ENCODE measurements around the gene RPL7L1. TPM values are rescaled to one million over a fixed set of nuclear protein-coding genes. Genes with fewer than 3 reads are reported as not detected.
"Not testable (repeated sequence)": the region's sequence is repeated elsewhere in the genome, so short reads cannot be mapped to it uniquely, and the experiment has no call there.

Gene RPL7L1
- total and polyA plus RNA-seq, 4 donors = 41.9 to 59.0 (median 56.2) TPM

GRCh38 chr6:42880871-42881270, 1.5 kb downstream of the RPL7L1 start:
- H3K27ac ChIP-seq (ENCODE audit: low read depth in 1 of 2, low read length in 2 of 2); ATAC-seq (ENCODE audit: low FRiP score): not testable (repeated sequence)

GRCh38 chr6:42885702-42886101, 6.3 kb downstream of the RPL7L1 start:
- 67 to 78% methylated on average over 4 of the region's 4 CpGs for WGBS, 2 donors
- H3K27me3 ChIP-seq (ENCODE audit: control insufficient read depth in 1 of 2, insufficient read depth in 2 of 2, low read length in 1 of 2) = no peaks in the 10 kb centered on the region
- ATAC-seq (ENCODE audit: low FRiP score) (no peak), DNase-seq (no peak)
- intact Hi-C loops (cut with DNase I) = no loop called here
- no peak overlapping the region for H3K27ac ChIP-seq (ENCODE audit: low read depth in 1 of 2, low read length in 2 of 2)
- no peaks in the 10 kb centered on the region for H3K4me1 ChIP-seq (ENCODE audit: control insufficient read depth in 1 of 2, insufficient read depth in 2 of 2, low read length in 2 of 2)
- peaks cover 7 to 11% of the 10 kb centered on the region in 2 donors for H3K36me3 ChIP-seq (ENCODE audit: control insufficient read depth in 1 of 2, insufficient read depth in 2 of 2, low read length in 1 of 2)
- H3K4me3 ChIP-seq (ENCODE audit: low read length in 2 of 2) = no peak overlapping the region
- H3K9me3 ChIP-seq (ENCODE audit: control insufficient read depth, low read length) = no peaks in the 10 kb centered on the region

More at GRCh38 chr6:42880871-42881270, 1.5 kb downstream of the RPL7L1 start:
- intact Hi-C loops (cut with DNase I); H3K9me3 ChIP-seq (ENCODE audit: control insufficient read depth, low read length); DNase-seq; H3K4me1 ChIP-seq (ENCODE audit: control insufficient read depth in 1 of 2, insufficient read depth in 2 of 2, low read length in 2 of 2); H3K27me3 ChIP-seq (ENCODE audit: control insufficient read depth in 1 of 2, insufficient read depth in 2 of 2, low read length in 1 of 2): not testable (repeated sequence)
- peaks cover 4 to 11% of the 10 kb centered on the region in 2 donors for H3K36me3 ChIP-seq (ENCODE audit: control insufficient read depth in 1 of 2, insufficient read depth in 2 of 2, low read length in 1 of 2)
- 90% methylated on average over 12 of the region's 12 CpGs for WGBS, 2 donors
- peak overlapping the region in 1 of 2 donors; percentile 77 for H3K4me3 ChIP-seq (ENCODE audit: low read length in 2 of 2)

DNA sequence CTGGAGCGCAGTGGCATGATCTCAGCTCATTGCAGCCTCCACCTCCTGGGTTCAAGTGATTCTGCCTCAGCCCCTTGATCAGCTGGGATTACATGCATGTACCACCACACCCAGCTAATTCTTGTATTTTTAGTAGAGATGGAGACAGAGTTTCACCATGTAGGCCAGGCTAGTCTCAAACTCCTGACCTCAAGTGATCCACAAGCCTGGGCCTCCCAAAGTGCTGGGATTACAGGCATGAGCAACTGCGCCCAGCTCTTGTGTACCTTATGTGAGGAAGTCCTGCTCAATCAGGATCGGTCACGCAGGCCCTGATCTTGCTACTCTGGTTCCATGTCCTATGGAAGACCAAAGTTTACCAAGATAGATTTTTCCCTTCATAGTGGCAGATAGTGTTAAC, 8.8 kb downstream of the RPL7L1 start:
- H3K27ac ChIP-seq (ENCODE audit: low read depth in 1 of 2, low read length in 2 of 2); H3K4me3 ChIP-seq (ENCODE audit: low read length in 2 of 2); H3K36me3 ChIP-seq (ENCODE audit: control insufficient read depth in 1 of 2, insufficient read depth in 2 of 2, low read length in 1 of 2); H3K9me3 ChIP-seq (ENCODE audit: control insufficient read depth, low read length); DNase-seq; H3K4me1 ChIP-seq (ENCODE audit: control insufficient read depth in 1 of 2, insufficient read depth in 2 of 2, low read length in 2 of 2); ATAC-seq (ENCODE audit: low FRiP score); H3K27me3 ChIP-seq (ENCODE audit: control insufficient read depth in 1 of 2, insufficient read depth in 2 of 2, low read length in 1 of 2); intact Hi-C loops (cut with DNase I): not testable (repeated sequence)
- 89 to 91% methylated on average over 4 of the region's 4 CpGs for WGBS, 2 donors

DNA sequence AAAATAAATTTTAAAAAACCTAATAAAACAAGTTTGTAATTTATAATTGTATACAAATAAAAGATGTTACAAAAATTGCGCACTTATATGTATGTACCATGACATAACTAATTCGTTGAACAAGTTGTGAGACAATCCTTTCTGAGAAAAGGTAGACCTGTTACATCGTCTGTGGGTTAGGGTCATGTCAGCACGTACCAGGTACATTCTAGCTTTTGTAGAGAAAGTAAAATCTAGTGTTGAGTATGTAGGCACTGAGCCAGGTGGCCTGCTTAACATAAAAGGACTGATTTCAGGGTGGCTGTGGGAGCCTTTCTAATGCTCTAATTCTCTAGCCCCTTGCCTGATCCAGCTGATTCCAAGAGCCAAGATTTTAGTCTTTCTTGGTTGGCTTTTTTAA, 10.4 kb downstream of the RPL7L1 start:
- no peak for DNase-seq
- Histone ChIP-seq H3K4me3 (ENCODE audit: low read length in 2 of 2) (peak overlapping the region; percentile 93 to 95), H3K27ac (ENCODE audit: low read depth in 1 of 2, low read length in 2 of 2) (peak overlapping the region in 1 of 2 donors; percentile 57), H3K9me3 (ENCODE audit: control insufficient read depth, low read length) (no peaks in the 10 kb centered on the region), H3K27me3 (ENCODE audit: control insufficient read depth in 1 of 2, insufficient read depth in 2 of 2, low read length in 1 of 2) (no peaks in the 10 kb centered on the region), H3K36me3 (ENCODE audit: control insufficient read depth in 1 of 2, insufficient read depth in 2 of 2, low read length in 1 of 2) (peaks cover 0 to 3% of the 10 kb centered on the region in 2 donors), H3K4me1 (ENCODE audit: control insufficient read depth in 1 of 2, insufficient read depth in 2 of 2, low read length in 2 of 2) (no peaks in the 10 kb centered on the region)
- intact Hi-C loops (cut with DNase I) = no loop called here
- 43 to 44% methylated on average over 4 of the region's 4 CpGs for WGBS, 2 donors
- no peak for ATAC-seq (ENCODE audit: low FRiP score)

DNA sequence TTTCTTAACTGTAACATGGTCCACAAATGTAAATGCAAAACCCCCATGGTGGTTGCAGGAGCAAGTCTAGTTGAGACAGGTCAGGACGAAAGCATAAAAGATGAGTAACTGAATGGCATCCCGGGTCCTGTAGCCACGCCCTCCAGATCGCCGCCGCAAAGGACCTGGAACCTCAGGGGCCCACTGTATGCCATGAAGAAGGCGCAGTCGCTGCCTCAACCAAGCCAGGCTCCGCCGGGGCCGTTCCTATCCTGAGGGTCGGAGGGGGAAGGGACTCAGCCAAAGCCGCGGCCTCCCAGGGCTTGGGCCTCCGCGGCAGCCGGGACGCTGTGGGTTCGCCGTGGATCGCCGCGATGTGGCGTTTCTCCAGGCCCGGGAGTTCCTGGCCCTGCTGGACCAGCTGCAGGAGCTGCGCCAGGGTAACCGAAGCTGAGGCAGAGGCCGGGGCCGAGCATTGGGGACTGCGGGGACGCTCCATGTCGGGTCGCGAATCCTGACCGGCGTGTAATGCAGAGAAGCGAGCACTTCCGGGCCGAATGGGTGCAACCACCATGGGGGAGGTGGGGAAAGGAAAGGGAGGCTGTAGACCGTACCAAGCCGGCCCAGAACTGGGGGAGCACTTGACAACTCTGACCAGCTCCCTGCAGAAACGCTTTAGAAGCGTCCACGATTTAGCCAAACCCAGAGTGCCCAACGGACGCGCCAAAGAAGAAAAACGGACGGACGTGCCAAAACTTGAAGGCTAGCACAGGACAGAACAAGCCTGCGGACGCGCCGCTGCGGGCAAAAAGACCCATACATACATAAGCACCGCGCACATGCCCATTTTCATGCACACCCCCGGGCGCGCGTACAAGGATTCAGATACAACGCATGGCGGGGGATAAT, 11.1 kb downstream of the RPL7L1 start:
- peak; percentile 99 for ATAC-seq (ENCODE audit: low FRiP score)
- intact Hi-C loops (cut with DNase I) = no loop called here
- H3K27me3 ChIP-seq (ENCODE audit: control insufficient read depth in 1 of 2, insufficient read depth in 2 of 2, low read length in 1 of 2) = no peaks in the 10 kb centered on the region
- H3K4me3 ChIP-seq (ENCODE audit: low read length in 2 of 2) = peak overlapping the region; percentile 93 to 95
- H3K27ac ChIP-seq (ENCODE audit: low read depth in 1 of 2, low read length in 2 of 2) = peak overlapping the region; percentile 58 to 97
- H3K9me3 ChIP-seq (ENCODE audit: control insufficient read depth, low read length) = no peaks in the 10 kb centered on the region
- WGBS, 2 donors = 0% methylated on average over 63 of the region's 63 CpGs
- H3K36me3 ChIP-seq (ENCODE audit: control insufficient read depth in 1 of 2, insufficient read depth in 2 of 2, low read length in 1 of 2) = peaks cover 0 to 3% of the 10 kb centered on the region in 2 donors
- DNase-seq = peak; percentile 96 to 97
- no peaks in the 10 kb centered on the region for H3K4me1 ChIP-seq (ENCODE audit: control insufficient read depth in 1 of 2, insufficient read depth in 2 of 2, low read length in 2 of 2)

DNA sequence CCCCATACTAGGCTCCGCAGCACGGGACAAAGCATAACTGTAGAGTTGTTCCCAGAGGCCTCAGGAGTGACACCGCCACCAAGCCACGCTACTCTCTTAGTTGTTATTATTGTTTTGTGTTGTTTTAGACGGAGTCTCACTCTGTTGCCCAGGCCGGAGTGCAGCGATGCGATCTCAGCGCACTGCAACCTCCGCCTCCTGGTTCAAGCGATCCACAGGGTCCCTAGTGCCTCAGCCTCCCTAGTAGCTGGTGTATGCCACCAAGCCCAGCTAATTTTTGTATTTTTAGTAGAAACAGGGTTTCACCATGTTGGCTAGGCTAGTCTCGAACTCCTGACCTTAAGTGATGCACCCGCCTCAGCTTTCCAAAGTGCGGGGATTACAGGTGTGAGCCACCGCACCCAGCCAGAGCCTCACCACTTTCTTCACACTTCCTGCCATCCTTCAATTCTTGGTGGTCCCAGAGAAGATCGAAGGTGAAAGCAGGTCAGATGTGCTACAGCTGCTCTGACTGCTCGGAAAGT, 11.8 kb downstream of the RPL7L1 start:
- DNase-seq (no peak), ATAC-seq (ENCODE audit: low FRiP score) (no peak)
- Histone ChIP-seq H3K4me3 (ENCODE audit: low read length in 2 of 2) (peak overlapping the region; percentile 45 to 95), H3K36me3 (ENCODE audit: control insufficient read depth in 1 of 2, insufficient read depth in 2 of 2, low read length in 1 of 2) (no peaks in the 10 kb centered on the region), H3K27me3 (ENCODE audit: control insufficient read depth in 1 of 2, insufficient read depth in 2 of 2, low read length in 1 of 2) (no peaks in the 10 kb centered on the region), H3K9me3 (ENCODE audit: control insufficient read depth, low read length) (no peaks in the 10 kb centered on the region), H3K27ac (ENCODE audit: low read depth in 1 of 2, low read length in 2 of 2) (peak overlapping the region in 1 of 2 donors; percentile 28), H3K4me1 (ENCODE audit: control insufficient read depth in 1 of 2, insufficient read depth in 2 of 2, low read length in 2 of 2) (no peaks in the 10 kb centered on the region)
- WGBS, 2 donors = 31 to 35% methylated on average over 17 of the region's 17 CpGs
- intact Hi-C loops (cut with DNase I) = no loop called here

DNA sequence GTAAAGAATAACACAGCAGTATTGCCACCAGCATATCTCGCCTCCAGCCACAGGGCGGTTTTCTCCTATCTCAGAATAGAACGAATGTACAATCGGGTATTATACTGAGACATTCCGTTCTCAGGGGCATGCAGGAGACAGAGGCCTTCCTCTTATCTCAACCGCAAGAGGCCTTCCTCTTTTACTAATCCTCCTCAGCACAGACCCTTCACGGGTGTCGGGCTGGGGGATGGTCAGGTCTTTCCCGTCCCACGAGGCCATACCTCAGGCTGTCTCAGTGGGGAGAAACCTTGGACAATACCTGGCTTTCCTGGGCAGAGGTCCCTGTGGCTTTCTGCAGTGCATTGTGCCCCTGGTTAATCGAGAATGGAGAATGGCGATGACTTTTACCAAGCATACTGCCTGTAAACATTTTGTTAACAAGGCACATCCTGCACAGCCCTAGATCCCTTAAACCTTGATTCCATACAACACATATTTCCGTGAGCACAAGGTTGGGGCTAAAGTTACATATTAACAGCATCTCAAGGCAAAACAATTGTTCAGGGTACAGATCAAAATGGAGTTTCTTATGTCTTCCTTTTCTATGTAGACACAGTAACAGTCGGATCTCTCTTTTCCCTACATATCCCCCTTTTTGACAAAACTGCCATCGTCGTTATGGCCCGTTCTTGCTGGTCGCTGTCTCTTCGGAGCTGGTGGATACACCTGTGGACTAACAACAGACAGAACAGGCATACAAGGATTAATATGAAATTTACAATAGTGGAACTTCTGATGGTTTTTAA, 14.8 kb downstream of the RPL7L1 start:
- DNase-seq; H3K27me3 ChIP-seq (ENCODE audit: control insufficient read depth in 1 of 2, insufficient read depth in 2 of 2, low read length in 1 of 2); H3K9me3 ChIP-seq (ENCODE audit: control insufficient read depth, low read length); H3K4me1 ChIP-seq (ENCODE audit: control insufficient read depth in 1 of 2, insufficient read depth in 2 of 2, low read length in 2 of 2); ATAC-seq (ENCODE audit: low FRiP score); intact Hi-C loops (cut with DNase I); H3K4me3 ChIP-seq (ENCODE audit: low read length in 2 of 2); H3K36me3 ChIP-seq (ENCODE audit: control insufficient read depth in 1 of 2, insufficient read depth in 2 of 2, low read length in 1 of 2); H3K27ac ChIP-seq (ENCODE audit: low read depth in 1 of 2, low read length in 2 of 2): not testable (repeated sequence)
- 68 to 72% methylated on average over 19 of the region's 19 CpGs for WGBS, 2 donors

GRCh38 chr6:42896178-42896719, 16.8 kb downstream of the RPL7L1 start:
- Histone ChIP-seq H3K4me3 (ENCODE audit: low read length in 2 of 2) (no peak overlapping the region), H3K36me3 (ENCODE audit: control insufficient read depth in 1 of 2, insufficient read depth in 2 of 2, low read length in 1 of 2) (no peaks in the 10 kb centered on the region), H3K27me3 (ENCODE audit: control insufficient read depth in 1 of 2, insufficient read depth in 2 of 2, low read length in 1 of 2) (no peaks in the 10 kb centered on the region), H3K27ac (ENCODE audit: low read depth in 1 of 2, low read length in 2 of 2) (no peak overlapping the region), H3K9me3 (ENCODE audit: control insufficient read depth, low read length) (no peaks in the 10 kb centered on the region), H3K4me1 (ENCODE audit: control insufficient read depth in 1 of 2, insufficient read depth in 2 of 2, low read length in 2 of 2) (no peaks in the 10 kb centered on the region)
- intact Hi-C loops (cut with DNase I) = no loop called here
- no peak for DNase-seq
- 75 to 76% methylated on average over 10 of the region's 10 CpGs for WGBS, 2 donors
- ATAC-seq (ENCODE audit: low FRiP score) = no peak
